Measurements from ENCODE around the gene SGCE. TPM values are rescaled to one million over a fixed set of nuclear protein-coding genes. Genes with fewer than 3 reads are reported as not detected.

Gene SGCE
- total and polyA plus RNA-seq, 2 experiments from 2014 or later, result 46.1 to 54.8 TPM

GRCh38 chr7:94612253-94612652 lies 43.7 kb downstream of the SGCE start (continued):
- TF ChIP-seq CTCF (conservative IDR thresholded peaks at IDR 0.05; ENCODE audit: low read depth in 2 of 2) (no peak), ETS1 (IDR thresholded peaks at IDR 0.05) (no peak), EZH2phosphoT487 (IDR thresholded peaks at IDR 0.05; ENCODE audit: unreplicated experiment) (no peak), ZNF331 (CRISPR knock-in tag; IDR thresholded peaks at IDR 0.05; ENCODE audit: low read depth) (no peak), POLR2AphosphoS5 (IDR thresholded peaks at IDR 0.05; ENCODE audit: low read depth) (no peak)

GRCh38 chr7:94609561-94609960 lies 46.4 kb downstream of the SGCE start:
- Mint-ChIP-seq H3K4me3 (no peak overlapping the region), H3K9me3 (no peaks in the 10 kb centered on the region; the same call in 2 of the 3 replicates), H3K36me3 (ENCODE audit: low read depth) (no peaks in the 10 kb centered on the region), H3K27ac (no peak overlapping the region), H3K4me1 (no peaks in the 10 kb centered on the region), H3K27me3 (ENCODE audit: insufficient read depth, low read depth, poor library complexity) (peaks cover 1% of the 10 kb centered on the region)
- no peaks in the 10 kb centered on the region for H3K9me2 ChIP-seq (ENCODE audit: insufficient read depth)
- H3K27me3 ChIP-seq (ENCODE audit: insufficient read depth), result no peaks in the 10 kb centered on the region
- H3K36me3 ChIP-seq (ENCODE audit: insufficient read depth), result no peaks in the 10 kb centered on the region
- no peak overlapping the region for H3K4me2 ChIP-seq
- no peak for DNase-seq (ENCODE audit: low spot score)
- no peaks in the 10 kb centered on the region for H3F3A ChIP-seq (replicated peaks; ENCODE audit: low read depth)
- H3K4me1 ChIP-seq (ENCODE audit: insufficient read depth), result no peaks in the 10 kb centered on the region
- no peak overlapping the region for H3K27ac ChIP-seq (ENCODE audit: low read depth)
- H2AFZ ChIP-seq, result no peak overlapping the region
- no peak overlapping the region for H3K4me3 ChIP-seq
- no peak for ATAC-seq
- no peaks in the 10 kb centered on the region for H4K20me1 ChIP-seq (replicated peaks; ENCODE audit: insufficient read depth)
- TF ChIP-seq ZNF462 (CRISPR knock-in tag; IDR thresholded peaks at IDR 0.05) (no peak), CREB1 (CRISPR knock-in tag; IDR thresholded peaks at IDR 0.05; ENCODE audit: low read depth) (no peak), STAT1 (IDR thresholded peaks at IDR 0.05; ENCODE audit: unreplicated experiment) (no peak)
- no peaks in the 10 kb centered on the region for H3K79me2 ChIP-seq (replicated peaks; ENCODE audit: insufficient read depth)

Measured in GM23338 (cell line).